DMS79 treated with DMSO at 0.1 percent for 48 hours (cell line): Measurements from ENCODE around the gene JOSD1.

Experiments used
- DNase-seq: peaks from one replicate; lab custom pipeline; 2025; lab: John Stamatoyannopoulos, UW

The JOSD1 gene

DNA sequence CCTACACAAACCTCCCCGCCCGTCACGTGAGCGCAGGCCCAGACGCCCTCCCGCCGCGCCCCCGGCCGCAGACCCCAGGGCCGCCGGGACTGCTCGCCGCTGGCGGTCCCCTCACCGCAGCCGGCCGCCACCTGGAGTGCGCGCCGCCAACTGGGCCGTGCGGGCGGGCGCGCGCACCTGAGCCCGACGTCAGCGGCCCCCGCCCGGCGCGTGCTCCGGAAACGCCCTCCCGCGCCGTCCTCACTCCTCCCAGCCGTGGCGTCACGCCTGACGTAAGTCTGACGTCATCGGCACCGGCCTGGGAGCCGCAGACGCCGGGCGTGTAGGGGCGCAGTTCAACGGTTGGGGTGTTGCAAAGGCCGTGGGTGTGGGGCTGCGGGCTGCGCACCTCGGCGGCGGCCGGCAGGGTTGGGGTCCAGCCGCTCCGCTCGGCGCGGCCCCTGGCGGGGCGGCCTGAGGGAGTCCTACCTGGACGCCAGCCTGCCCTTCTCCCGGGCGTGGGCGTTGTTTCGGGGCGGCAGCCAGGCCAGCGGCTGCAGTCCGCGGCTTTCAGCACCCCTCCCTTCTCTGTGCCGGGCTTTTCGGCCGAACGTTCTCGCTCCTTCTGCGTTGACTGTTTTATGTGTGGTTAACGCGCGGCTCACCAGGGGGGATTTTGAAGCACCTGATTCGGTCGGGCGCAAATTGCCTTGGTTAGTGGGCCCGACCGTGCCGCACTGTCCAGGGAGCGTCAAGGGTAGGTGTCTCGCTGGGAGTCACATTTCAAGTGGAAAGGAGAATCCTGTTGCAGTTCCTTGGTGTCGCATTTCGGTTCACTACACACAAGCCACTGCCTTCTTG lies at the start of gene JOSD1:
Gene JOSD1, minus strand, starts transcription at position 155 of the 840 bp plus-strand sequence. CDS start 956 bp downstream, outside the sequence.
- DNase-seq = peak; percentile 48

- DNase-seq = no peak
Measured at GRCh38 chr22:38750104-38750503, 49.4 kb upstream of the JOSD1 start.

DNA sequence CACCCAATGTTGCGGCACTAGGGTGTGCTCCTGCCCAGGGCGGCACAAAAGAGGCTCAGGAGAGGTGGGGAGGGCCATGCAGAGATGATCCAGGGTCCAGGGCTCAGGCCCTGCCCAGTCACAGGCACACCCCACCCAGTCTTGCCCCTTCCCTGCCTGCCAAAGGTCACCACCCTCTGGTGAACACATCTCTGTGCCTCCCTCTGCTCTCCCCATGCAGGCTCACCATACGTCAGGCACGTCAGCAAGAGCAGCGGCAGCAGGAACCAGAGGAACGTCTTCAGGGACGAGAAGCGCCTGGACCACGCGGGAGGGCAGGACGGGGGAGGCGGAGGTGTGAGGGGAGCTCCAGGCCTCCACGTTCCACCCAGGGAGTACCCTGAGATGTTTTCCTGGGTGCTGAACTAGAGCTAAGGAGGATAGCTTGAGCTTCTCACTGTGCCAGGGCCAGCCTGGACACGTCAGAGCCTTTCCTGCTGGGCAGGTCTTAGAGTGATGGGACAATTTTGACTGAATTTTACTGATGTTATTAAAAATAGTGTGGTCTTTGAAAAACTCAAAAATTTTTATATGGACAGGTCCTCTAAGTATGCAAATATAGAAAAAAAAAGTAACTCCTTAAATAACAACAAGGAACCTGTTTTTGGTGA lies 47.9 kb upstream of the JOSD1 start:
- no peak for DNase-seq

- DNase-seq = no peak
Measured at GRCh38 chr22:38745676-38746460, 45.1 kb upstream of the JOSD1 start.

GRCh38 chr22:38744981-38745380 lies 44.2 kb upstream of the JOSD1 start:
- no peak for DNase-seq

GRCh38 chr22:38742176-38742942 lies 41.6 kb upstream of the JOSD1 start:
- no peak for DNase-seq

GRCh38 chr22:38741576-38741975 lies 40.8 kb upstream of the JOSD1 start:
- DNase-seq = no peak

DNA sequence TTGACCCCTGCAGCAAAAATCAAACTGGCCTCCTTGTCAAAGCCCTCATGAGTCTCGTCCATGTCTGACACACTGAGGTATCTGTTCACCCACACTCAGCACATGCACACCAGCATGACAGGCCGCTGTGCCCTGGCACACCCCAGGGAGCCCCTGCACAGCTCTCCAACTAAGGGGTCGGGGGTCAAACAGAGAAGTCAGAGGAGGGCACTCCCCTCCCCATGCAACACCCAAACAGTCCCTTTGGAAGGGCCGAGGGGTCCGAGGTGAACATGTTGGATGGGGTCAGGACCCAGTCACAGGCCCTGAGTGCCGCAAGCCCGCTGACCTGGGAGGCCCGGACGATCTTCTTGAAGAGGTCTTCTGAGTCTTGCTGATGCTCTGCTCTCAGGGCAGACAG lies 40.4 kb upstream of the JOSD1 start:
- DNase-seq = no peak

DNA sequence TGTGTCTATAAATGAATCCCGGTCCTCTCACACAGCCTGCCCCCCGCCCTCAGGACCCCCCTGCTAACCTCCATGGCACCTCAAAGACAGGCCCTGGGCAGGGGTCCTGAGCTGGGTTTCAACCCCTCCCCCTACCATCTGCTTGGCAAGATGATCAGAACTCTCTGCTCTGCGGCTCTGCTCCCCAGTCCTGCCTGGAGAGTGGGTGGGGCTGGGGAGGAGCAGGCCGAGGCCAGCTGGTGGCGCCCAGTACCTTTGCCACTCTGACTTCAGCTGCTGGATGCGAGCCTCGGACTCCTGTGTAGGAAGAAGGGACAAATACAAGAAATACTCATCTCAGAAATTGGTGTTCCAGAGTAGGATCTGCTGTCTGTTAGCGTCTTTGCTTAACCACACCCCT lies 40.0 kb upstream of the JOSD1 start:
- no peak for DNase-seq

DNA sequence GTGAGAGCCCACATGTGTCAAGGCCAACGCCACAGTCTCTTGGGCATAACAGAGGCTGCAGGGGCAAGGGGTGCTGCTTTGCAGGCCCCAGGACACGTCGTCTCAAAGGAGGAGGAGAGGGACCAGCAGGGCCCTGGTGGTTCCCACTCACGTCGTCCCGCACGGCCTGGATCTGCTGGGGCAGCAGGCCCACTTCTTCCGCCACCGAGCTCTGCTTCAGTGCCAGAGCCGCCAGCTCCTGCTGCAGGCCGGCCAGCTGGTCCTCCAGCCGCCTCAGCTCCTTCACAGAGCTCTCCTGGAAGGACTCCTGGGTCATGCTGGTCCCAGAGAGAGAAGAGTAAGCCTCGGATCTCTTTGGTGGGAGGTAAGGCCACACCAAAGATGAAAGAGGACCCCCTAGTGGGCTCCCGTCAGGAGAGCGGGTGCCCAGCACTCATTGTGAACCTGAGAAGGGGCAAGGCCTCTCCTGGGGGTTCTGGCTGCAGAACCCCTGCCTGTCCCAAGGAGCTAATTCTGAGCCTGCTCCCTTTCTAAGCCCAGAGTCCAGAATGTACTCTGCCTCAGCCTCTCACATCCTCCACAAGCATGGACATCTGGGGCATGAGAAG lies 39.5 kb upstream of the JOSD1 start:
- DNase-seq = no peak

DNA sequence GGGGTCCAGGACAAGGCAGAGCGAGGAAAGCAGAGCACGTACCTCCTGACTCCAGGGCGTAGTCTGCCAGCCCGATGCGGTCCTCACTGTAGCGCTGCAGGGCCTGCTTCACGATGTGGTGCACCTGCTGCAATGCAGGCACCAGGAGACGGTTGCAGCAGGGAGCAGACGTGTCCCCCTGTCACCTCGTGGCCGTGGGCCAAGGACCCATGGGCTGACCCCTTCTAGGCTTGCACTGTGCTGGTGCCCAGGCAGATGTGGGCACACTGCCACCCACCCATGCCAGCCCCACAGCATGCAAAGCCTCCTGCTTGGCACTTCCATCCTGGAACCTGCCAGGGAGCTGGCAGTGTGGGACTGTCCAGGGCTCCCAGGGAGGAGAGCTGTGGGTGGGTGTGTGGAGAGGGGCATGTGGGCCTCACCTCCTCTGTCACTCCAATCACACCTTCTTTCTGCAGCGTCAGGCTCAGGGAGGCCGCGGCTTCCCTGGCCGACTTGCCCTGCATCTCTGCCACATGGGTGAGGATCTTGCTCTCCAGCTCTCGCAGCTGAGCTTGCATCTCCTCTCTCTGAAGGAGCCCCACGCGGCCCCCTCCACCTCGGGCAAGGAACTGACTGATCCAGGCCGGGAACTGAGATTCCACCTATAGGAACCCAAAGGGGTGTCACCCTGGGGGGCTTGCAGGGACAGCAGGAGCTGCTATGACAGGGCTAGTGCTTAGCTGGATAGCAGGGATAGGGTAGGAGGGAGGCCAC lies 38.7 kb upstream of the JOSD1 start:
- DNase-seq = no peak

DNA sequence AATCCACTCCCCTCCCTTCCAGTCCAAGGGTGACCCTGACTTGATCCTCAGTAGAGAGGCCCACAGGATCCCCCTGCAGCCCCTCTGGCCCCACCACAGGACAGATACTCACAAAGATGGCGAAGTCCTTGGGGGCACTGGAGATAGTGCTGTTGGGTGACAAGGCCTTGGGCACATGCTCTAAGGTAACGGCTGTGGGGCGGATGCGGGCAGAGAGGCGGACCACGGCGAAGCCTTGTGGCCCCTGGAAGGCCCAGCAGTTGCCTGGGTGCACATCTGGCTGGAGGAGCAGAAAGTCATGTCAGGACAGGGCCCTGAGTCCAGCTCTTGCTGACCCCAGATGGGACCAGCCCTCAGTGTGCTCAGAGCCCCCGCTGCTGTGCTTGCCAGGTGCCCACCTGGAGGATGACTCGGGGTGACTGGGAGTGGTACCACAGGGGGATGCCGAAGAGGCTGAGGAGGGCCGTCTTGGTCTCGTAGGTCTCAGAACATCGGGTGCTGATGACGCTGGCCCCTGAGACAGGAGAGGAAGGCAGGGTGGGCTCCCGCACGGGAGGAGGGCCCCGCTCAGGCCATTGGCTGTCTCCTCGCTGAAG lies 37.8 kb upstream of the JOSD1 start:
- no peak for DNase-seq

- DNase-seq = no peak
Measured at GRCh38 chr22:38737302-38738060, 36.7 kb upstream of the JOSD1 start.

DNA sequence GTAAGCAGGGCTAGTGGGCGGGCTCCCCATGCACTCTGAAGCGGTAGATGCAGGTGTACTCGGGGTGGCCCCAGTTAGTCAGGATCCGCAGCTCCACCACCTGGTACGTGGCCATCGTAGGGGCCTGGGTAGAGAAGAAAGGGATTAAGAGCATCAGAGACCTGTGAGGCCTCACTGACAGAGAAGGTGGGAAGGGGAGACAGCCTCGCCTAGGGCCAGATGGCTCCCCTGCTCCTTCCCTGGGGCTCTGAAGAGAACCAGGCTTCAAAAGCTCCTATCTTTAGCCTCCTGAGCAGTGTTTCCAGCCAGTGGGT lies 35.5 kb upstream of the JOSD1 start:
- no peak for DNase-seq

DNA sequence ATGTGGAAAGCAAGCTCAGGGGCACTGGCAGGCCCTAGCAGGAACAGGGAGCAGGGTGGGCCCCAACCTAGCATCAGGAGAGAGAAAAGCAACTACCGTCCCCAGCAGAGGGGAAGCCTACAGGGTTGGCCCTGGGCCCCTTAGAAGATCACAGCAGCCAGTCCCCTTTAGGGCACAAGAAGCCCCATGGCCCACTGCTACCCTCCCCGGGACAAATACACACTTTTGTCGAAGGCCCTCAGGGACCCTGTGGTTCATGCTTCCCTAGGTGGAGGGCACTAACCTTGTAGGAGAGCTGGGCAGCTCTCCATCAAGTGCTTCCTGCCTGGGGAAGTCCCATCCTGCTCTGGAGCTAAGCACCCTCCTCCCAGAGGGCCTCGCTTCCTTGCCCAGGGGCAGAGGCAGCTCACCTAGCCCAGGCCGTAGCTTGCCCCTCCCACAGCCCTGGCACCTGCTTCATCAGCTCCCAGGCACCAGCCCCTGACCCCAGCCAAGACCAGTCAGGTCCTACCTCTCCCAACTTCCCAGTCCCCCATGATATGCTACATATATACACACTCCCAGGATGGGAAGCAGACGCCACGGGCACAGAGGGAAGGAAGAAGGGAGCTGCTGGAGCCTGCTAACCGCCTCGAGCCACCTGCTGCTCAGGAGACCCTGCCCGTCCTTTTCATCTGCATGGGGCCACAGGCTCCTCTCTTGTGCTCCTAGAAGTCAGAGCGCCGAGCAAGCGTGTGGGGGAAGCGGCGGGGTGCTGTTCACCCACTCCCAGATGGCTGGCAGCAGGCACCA lies 34.9 kb upstream of the JOSD1 start:
- no peak for DNase-seq

DNA sequence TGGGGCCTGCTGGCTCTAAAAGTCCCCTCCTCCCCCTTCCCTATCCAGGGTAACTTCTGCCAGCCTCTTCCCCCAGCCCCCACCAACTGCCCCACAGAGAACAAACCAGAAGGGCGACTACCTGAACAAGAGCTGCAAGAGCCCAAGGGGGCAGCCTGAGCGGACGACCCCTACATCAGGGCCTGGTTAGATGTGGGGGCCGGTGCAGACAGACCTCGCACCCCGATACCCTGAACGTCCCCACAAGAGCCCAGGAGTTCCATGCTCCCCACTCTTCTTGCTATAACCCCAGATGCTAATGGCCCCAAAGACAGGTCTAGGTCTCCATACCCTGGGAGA lies 34.4 kb upstream of the JOSD1 start:
- DNase-seq = no peak

GRCh38 chr22:38734421-38735100 lies 33.8 kb upstream of the JOSD1 start:
- DNase-seq = no peak

GRCh38 chr22:38733724-38734381 lies 33.1 kb upstream of the JOSD1 start:
- DNase-seq = no peak
